ENCODE data around the gene ARHGEF28.

- TF ChIP-seq, protein P1, sequence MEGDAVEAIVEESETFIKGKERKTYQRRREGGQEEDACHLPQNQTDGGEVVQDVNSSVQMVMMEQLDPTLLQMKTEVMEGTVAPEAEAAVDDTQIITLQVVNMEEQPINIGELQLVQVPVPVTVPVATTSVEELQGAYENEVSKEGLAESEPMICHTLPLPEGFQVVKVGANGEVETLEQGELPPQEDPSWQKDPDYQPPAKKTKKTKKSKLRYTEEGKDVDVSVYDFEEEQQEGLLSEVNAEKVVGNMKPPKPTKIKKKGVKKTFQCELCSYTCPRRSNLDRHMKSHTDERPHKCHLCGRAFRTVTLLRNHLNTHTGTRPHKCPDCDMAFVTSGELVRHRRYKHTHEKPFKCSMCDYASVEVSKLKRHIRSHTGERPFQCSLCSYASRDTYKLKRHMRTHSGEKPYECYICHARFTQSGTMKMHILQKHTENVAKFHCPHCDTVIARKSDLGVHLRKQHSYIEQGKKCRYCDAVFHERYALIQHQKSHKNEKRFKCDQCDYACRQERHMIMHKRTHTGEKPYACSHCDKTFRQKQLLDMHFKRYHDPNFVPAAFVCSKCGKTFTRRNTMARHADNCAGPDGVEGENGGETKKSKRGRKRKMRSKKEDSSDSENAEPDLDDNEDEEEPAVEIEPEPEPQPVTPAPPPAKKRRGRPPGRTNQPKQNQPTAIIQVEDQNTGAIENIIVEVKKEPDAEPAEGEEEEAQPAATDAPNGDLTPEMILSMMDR (conservative IDR thresholded peaks at IDR 0.05; ENCODE audit: low read length): no peak
- no peak for TF ChIP-seq EZH2phosphoT487 (IDR thresholded peaks at IDR 0.05; ENCODE audit: borderline replicate concordance, low read depth, low read length)
These were observed 139.0 kb downstream of the ARHGEF28 start for GRCh38 chr5:73764996-73765395.

Data from OCI-LY7 (cell line).